Peyer's patch (tissue), 4 donors: ENCODE results near the gene CHMP2B. TPM values are rescaled to one million over a fixed set of nuclear protein-coding genes. Genes with fewer than 3 reads are reported as not detected.

Experiments used
- DNase-seq, 3 donors: peaks; one replicate each; pipeline ENCODE4 v3.0.0-alpha.2; 2017 to 2019
- H3K27ac ChIP-seq, 4 donors: fragments of 200-600 bp; sonication (generic); one replicate each; pipeline ENCODE4 v1.5.1; 2016 to 2019
- H3K27me3 ChIP-seq, 2 donors: fragments of 200-600 bp; sonication (generic); one replicate each; pipeline ENCODE4 v1.5.1; 2019
- H3K36me3 ChIP-seq, 3 donors: fragments of 200-600 bp; sonication (generic); one replicate each; pipeline ENCODE4 v1.5.1; 2016 to 2019
- H3K4me1 ChIP-seq, 4 donors: fragments of 200-600 bp; sonication (generic); one replicate each; pipeline ENCODE4 v1.5.1; 2016 to 2019
- H3K4me3 ChIP-seq, 4 donors: fragments of 200-600 bp; sonication (generic); 1 replicate in 3 of 4; 2 replicates in 1 of 4; pipeline ENCODE4 v1.5.1; 2016 to 2019; ENCODE audit warnings: mild to moderate bottlenecking in 1 of 4
- H3K9me3 ChIP-seq, 4 donors: fragments of 200-600 bp; sonication (generic); one replicate each; pipeline ENCODE4 v1.5.1; 2016 to 2019; ENCODE audit warnings: mild to moderate bottlenecking in 1 of 4
- POLR2A ChIP-seq, 2 donors: fragments of 450-650 bp; IDR thresholded peaks; one replicate each; pipeline ENCODE4 v1.5.1; 2017; ENCODE audit warnings: antibody characterized with exemption in 2 of 2, mild to moderate bottlenecking in 2 of 2, moderate library complexity in 2 of 2
- total RNA-seq, 4 donors: library from RNA; depleted of rRNA; stranded (reverse); fragments of >200 nt; gene quantifications; one replicate each; pipeline ENCODE4 v1.1.0, GENCODE V29; 2016
- TF ChIP-seq, protein P1 (sequence below), 6 experiments: fragments of 450-650 bp in 4 of 6; fragments of 200-600 bp in 2 of 6; sonication (generic) in 1 of 6; IDR thresholded peaks; one replicate each; pipeline ENCODE4 v1.5.1; 2017 to 2019; ENCODE audit warnings: antibody characterized with exemption in 6 of 6, mild to moderate bottlenecking in 3 of 6, moderate library complexity in 1 of 6

The CHMP2B gene
- total RNA-seq, 4 donors from 2014 or later, result 27.1 to 60.6 (median 38.6) TPM

DNA sequence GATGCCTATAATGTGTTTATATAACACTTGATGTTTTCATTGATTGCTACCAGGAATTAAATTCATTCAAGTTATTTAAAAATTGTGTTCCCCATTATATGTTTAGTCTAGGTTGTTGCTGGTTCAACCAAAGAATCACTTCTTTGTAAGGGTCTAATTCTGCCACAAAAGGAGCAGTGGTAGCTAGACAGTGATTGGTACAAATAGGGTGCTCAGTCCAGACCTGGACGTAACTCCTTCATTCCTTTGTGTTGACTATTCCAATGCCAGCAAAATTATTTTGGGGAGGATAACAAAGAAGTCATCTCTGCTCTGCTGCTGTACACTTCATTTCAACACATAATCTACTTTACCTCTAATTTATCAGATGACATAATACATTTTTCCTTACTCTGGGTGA lies 1.2 kb downstream of the CHMP2B start:
- DNase-seq, result no peak
- H3K4me3 ChIP-seq, result peak overlapping the region in 3 of 4 donors; percentile 72 to 97 (median 95)
- H3K36me3 ChIP-seq, result no peaks in the 10 kb centered on the region
- no peaks in the 10 kb centered on the region for H3K9me3 ChIP-seq
- H3K27me3 ChIP-seq, result no peaks in the 10 kb centered on the region
- no peak overlapping the region for H3K27ac ChIP-seq
- TF ChIP-seq, protein P1, sequence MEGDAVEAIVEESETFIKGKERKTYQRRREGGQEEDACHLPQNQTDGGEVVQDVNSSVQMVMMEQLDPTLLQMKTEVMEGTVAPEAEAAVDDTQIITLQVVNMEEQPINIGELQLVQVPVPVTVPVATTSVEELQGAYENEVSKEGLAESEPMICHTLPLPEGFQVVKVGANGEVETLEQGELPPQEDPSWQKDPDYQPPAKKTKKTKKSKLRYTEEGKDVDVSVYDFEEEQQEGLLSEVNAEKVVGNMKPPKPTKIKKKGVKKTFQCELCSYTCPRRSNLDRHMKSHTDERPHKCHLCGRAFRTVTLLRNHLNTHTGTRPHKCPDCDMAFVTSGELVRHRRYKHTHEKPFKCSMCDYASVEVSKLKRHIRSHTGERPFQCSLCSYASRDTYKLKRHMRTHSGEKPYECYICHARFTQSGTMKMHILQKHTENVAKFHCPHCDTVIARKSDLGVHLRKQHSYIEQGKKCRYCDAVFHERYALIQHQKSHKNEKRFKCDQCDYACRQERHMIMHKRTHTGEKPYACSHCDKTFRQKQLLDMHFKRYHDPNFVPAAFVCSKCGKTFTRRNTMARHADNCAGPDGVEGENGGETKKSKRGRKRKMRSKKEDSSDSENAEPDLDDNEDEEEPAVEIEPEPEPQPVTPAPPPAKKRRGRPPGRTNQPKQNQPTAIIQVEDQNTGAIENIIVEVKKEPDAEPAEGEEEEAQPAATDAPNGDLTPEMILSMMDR (IDR thresholded peaks at IDR 0.05), result no peak
- TF ChIP-seq POLR2A (IDR thresholded peaks at IDR 0.05), result no peak
- peaks cover 0 to 17% (median 4%) of the 10 kb centered on the region in 4 donors for H3K4me1 ChIP-seq

DNA sequence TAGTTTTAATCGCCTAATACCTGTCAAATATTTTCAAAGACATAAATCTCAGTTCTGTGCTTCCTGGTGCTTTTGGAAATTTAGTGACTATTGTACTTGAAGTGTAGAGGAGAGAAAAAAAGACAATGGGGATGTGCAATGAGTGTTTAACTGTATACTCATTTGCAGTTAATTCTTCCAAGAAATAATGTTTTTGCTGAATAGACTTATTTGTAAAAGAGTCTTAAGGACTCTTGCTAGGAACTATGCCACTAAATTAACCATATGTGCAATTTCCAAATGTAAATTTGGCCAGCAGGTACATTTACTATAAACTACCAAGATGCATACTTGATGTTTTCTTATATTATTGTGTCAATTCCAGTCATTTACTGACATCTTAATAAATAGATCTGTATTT lies 2.0 kb downstream of the CHMP2B start:
- Histone ChIP-seq H3K4me3 (peak overlapping the region in 1 of 4 donors; percentile 72), H3K9me3 (no peaks in the 10 kb centered on the region), H3K27me3 (no peaks in the 10 kb centered on the region), H3K4me1 (peaks cover 0 to 17% (median 4%) of the 10 kb centered on the region in 4 donors), H3K36me3 (no peaks in the 10 kb centered on the region), H3K27ac (no peak overlapping the region)
- DNase-seq, result no peak
- TF ChIP-seq, protein P1 (IDR thresholded peaks at IDR 0.05), result no peak
- no peak for TF ChIP-seq POLR2A (IDR thresholded peaks at IDR 0.05)

- no peak overlapping the region for H3K27ac ChIP-seq
- H3K4me3 ChIP-seq, result no peak overlapping the region
- no peaks in the 10 kb centered on the region for H3K9me3 ChIP-seq
- no peak for DNase-seq
- no peak for TF ChIP-seq POLR2A (IDR thresholded peaks at IDR 0.05)
- TF ChIP-seq, protein P1 (IDR thresholded peaks at IDR 0.05), result no peak
- peaks cover 0 to 9% (median 1%) of the 10 kb centered on the region in 4 donors for H3K4me1 ChIP-seq
- no peaks in the 10 kb centered on the region for H3K36me3 ChIP-seq
- H3K27me3 ChIP-seq, result no peaks in the 10 kb centered on the region
Measured at GRCh38 chr3:87233805-87234204, 6.7 kb downstream of the CHMP2B start.

DNA sequence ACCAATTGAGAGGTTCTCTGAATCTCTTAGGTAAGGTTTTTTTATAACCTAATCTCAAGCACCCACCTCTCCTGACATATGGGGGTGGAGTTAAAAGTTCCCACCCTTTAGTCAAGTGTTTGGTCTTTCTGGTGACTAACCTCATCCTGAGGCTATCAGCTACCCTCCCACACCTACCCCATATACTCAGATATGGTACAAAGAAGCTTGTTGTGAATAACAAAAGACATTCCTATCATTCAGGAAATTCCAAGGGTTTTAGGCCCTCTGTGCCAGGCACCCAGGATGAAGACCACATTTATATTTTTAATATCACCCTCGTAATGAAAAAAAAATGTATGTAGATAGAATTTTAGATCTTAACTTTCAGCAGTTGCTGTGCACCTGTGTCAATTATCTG lies 9.0 kb downstream of the CHMP2B start:
- no peaks in the 10 kb centered on the region for H3K9me3 ChIP-seq
- H3K36me3 ChIP-seq, result no peaks in the 10 kb centered on the region
- no peak for TF ChIP-seq POLR2A (IDR thresholded peaks at IDR 0.05)
- TF ChIP-seq, protein P1 (IDR thresholded peaks at IDR 0.05), result no peak
- no peaks in the 10 kb centered on the region for H3K4me1 ChIP-seq
- DNase-seq, result no peak
- no peak overlapping the region for H3K4me3 ChIP-seq
- H3K27ac ChIP-seq, result no peak overlapping the region
- H3K27me3 ChIP-seq, result no peaks in the 10 kb centered on the region

- Histone ChIP-seq H3K4me3 (no peak overlapping the region), H3K4me1 (no peaks in the 10 kb centered on the region), H3K27me3 (no peaks in the 10 kb centered on the region), H3K36me3 (peaks cover 0 to 41% (median 0%) of the 10 kb centered on the region in 3 donors), H3K9me3 (no peaks in the 10 kb centered on the region), H3K27ac (no peak overlapping the region)
- no peak for TF ChIP-seq POLR2A (IDR thresholded peaks at IDR 0.05)
- TF ChIP-seq, protein P1 (IDR thresholded peaks at IDR 0.05), result no peak
- no peak for DNase-seq
Measured at GRCh38 chr3:87246662-87247429, 19.7 kb downstream of the CHMP2B start.
